Stomach (tissue), 4 donors: Measurements from ENCODE around the gene PKIG.

ENCODE experiments used
- CTCF ChIP-seq, 7 experiments: fragments of 450-650 bp in 4 of 7; fragments of 200-600 bp in 3 of 7; sonication (generic) in 3 of 7; IDR thresholded peaks; one replicate each; pipeline ENCODE4 v1.5.1; 2016 to 2019; ENCODE audit warnings: antibody characterized with exemption in 7 of 7, control low read depth in 2 of 7, mild to moderate bottlenecking in 1 of 7
- EP300 ChIP-seq: sonication (generic); formaldehyde crosslinking; IDR thresholded peaks from one replicate; pipeline ENCODE4 v1.6.1; 2017; ENCODE audit warnings: antibody characterized with exemption
- POLR2A ChIP-seq, 4 donors: fragments of 450-650 bp; IDR thresholded peaks; one replicate each; pipeline ENCODE4 v1.6.1; 2016; ENCODE audit warnings: antibody characterized with exemption in 4 of 4, control low read depth in 2 of 4, mild to moderate bottlenecking in 1 of 4, moderate library complexity in 1 of 4
- POLR2AphosphoS5 ChIP-seq, 3 donors: sonication (generic); formaldehyde crosslinking; IDR thresholded peaks; one replicate each; pipeline ENCODE4 v1.6.1; 2016; ENCODE audit warnings: antibody characterized with exemption in 3 of 3

- TF ChIP-seq CTCF (IDR thresholded peaks at IDR 0.05) = no peak
- no peak for TF ChIP-seq POLR2A (IDR thresholded peaks at IDR 0.05)
- no peak for TF ChIP-seq POLR2AphosphoS5 (IDR thresholded peaks at IDR 0.05)
- no peak for TF ChIP-seq EP300
Measured at GRCh38 chr20:44596876-44597275, 14.5 kb downstream of the PKIG start.
